Panc1 (cell line): Measurements from ENCODE around the gene MOG. TPM values are rescaled to one million over a fixed set of nuclear protein-coding genes. Genes with fewer than 3 reads are reported as not detected.

Experiments used
- ATAC-seq: fragments of 200-7000 bp; cut with Tn5 transposase; 2 replicates; pipeline ENCODE4 v1.9.1; 2020; ENCODE audit warnings: mild to moderate bottlenecking, moderate library complexity
- BruUV-seq: library from RNA; stranded (reverse); fragments of 400-500 nt; replicated peaks from 2 replicates; lab custom pipeline; 2021; lab: Mats Ljungman, UMichigan
- CTCF ChIA-PET: fragments of 300-600 bp; sonication (Branson Sonifier 250); formaldehyde crosslinking; loops from one replicate; lab custom pipeline; 2022; ENCODE audit warnings: antibody characterized with exemption; lab: Charles Lee
- POLR2A ChIA-PET: fragments of 300-600 bp; sonication (Branson Sonifier 250); formaldehyde crosslinking; loops from one replicate; lab custom pipeline; 2022; ENCODE audit warnings: antibody characterized with exemption; lab: Charles Lee
- DNase-seq: peaks from one replicate; pipeline ENCODE4 v3.0.0-alpha.2; 2010; ENCODE audit warnings: low read depth, low spot score
- H3K27ac ChIP-seq: 2 replicates; pipeline ENCODE4 v1.5.1; 2011; ENCODE audit warnings: mild to moderate bottlenecking, low read length, inconsistent platforms
- H3K27me3 ChIP-seq: fragments of 200-500 bp; sonication (Bioruptor generic); 2 replicates; pipeline ENCODE4 v1.6.0; 2014; ENCODE audit warnings: low read length, inconsistent platforms; ENCODE audit not compliant: control insufficient read depth, insufficient read depth
- H3K36me3 ChIP-seq: fragments of 200-500 bp; sonication (Bioruptor generic); 2 replicates; pipeline ENCODE4 v1.5.1; 2014; ENCODE audit warnings: inconsistent platforms, mild to moderate bottlenecking, low read length, moderate library complexity; ENCODE audit not compliant: control insufficient read depth, insufficient read depth
- H3K4me1 ChIP-seq: 2 replicates; pipeline ENCODE4 v1.5.1; 2011; ENCODE audit warnings: inconsistent platforms, mild to moderate bottlenecking, low read length, moderate library complexity; ENCODE audit not compliant: control insufficient read depth, insufficient read depth
- H3K4me3 ChIP-seq, 2 experiments: 2 replicates each; pipeline ENCODE4 v1.5.1; 2011 to 2012; ENCODE audit warnings: low read depth in 2 of 2, low read length in 2 of 2, mild to moderate bottlenecking in 2 of 2, inconsistent platforms in 1 of 2, moderate library complexity in 1 of 2
- H3K9me3 ChIP-seq: fragments of 200-500 bp; sonication (Bioruptor generic); 2 replicates; pipeline ENCODE4 v1.5.1; 2014; ENCODE audit warnings: low read depth, mild to moderate bottlenecking, inconsistent platforms, low read length, moderate library complexity; ENCODE audit not compliant: control insufficient read depth, insufficient read depth
- POLR2AphosphoS5 ChIP-seq: IDR thresholded peaks from 2 replicates; pipeline ENCODE4 v1.6.1; 2012; ENCODE audit warnings: mild to moderate bottlenecking, low read depth, low read length, moderate library complexity
- REST ChIP-seq, 2 experiments: IDR thresholded peaks; 2 replicates each; pipeline ENCODE4 v1.6.1; 2011 to 2012; ENCODE audit warnings: low read depth in 2 of 2, control low read depth in 1 of 2, low read length in 1 of 2, mild to moderate bottlenecking in 1 of 2, moderate library complexity in 1 of 2; ENCODE audit not compliant: insufficient read depth in 1 of 2
- SIN3A ChIP-seq: IDR thresholded peaks from 2 replicates; pipeline ENCODE4 v1.6.1; 2012; ENCODE audit warnings: low read depth, mild to moderate bottlenecking, low read length, moderate library complexity, borderline replicate concordance; ENCODE audit not compliant: insufficient read depth
- TCF7L2 ChIP-seq: IDR thresholded peaks from 2 replicates; pipeline ENCODE4 v1.6.1; 2011; ENCODE audit warnings: mild to moderate bottlenecking, low read depth, low read length, inconsistent platforms
- in situ Hi-C: cut with HindIII; loops from 2 replicates; pipeline ENCODE4 v1.10.0; 2016; ENCODE audit warnings: low sequenced_read_pairs, low pct_unique_long_range_greater_than_20kb
- intact Hi-C: fragments of 100-400 bp; cut with micrococcal nuclease; formaldehyde crosslinking; loops from one replicate; pipeline ENCODE4 v1.10.0; 2022; ENCODE audit not compliant: unreplicated experiment
- total RNA-seq: library from RNA; stranded (reverse); gene quantifications from one replicate; pipeline ENCODE4 v1.2.1, GENCODE V29; 2021; ENCODE audit not compliant: unreplicated experiment
- TF ChIP-seq, protein P1 (sequence below): fragments of 450-650 bp; IDR thresholded peaks from 2 replicates; pipeline ENCODE4 v1.5.1; 2017; ENCODE audit warnings: mild to moderate bottlenecking

The MOG gene
- total RNA-seq, 1 experiment from 2014 or later = not detected

GRCh38 chr6:29679962-29680361 lies 23.1 kb downstream of the MOG start:
- no peak overlapping the region for H3K27ac ChIP-seq
- POLR2A ChIA-PET = no interaction called here
- no TSS peak for BruUV-seq
- H3K36me3 ChIP-seq = no peaks in the 10 kb centered on the region
- H3K27me3 ChIP-seq = no peaks in the 10 kb centered on the region; the same call in 1 of the 2 replicates
- in situ Hi-C loops = no loop called here
- TF ChIP-seq POLR2AphosphoS5 (no peak), REST (IDR thresholded peaks at IDR 0.05; ENCODE audit: insufficient read depth in 1 of 2, low read depth in 2 of 2, low read length in 1 of 2) (no peak), TCF7L2 (no peak), SIN3A (no peak)
- TF ChIP-seq, protein P1, sequence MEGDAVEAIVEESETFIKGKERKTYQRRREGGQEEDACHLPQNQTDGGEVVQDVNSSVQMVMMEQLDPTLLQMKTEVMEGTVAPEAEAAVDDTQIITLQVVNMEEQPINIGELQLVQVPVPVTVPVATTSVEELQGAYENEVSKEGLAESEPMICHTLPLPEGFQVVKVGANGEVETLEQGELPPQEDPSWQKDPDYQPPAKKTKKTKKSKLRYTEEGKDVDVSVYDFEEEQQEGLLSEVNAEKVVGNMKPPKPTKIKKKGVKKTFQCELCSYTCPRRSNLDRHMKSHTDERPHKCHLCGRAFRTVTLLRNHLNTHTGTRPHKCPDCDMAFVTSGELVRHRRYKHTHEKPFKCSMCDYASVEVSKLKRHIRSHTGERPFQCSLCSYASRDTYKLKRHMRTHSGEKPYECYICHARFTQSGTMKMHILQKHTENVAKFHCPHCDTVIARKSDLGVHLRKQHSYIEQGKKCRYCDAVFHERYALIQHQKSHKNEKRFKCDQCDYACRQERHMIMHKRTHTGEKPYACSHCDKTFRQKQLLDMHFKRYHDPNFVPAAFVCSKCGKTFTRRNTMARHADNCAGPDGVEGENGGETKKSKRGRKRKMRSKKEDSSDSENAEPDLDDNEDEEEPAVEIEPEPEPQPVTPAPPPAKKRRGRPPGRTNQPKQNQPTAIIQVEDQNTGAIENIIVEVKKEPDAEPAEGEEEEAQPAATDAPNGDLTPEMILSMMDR = no peak
- no peaks in the 10 kb centered on the region for H3K9me3 ChIP-seq
- no peak for ATAC-seq
- no peaks in the 10 kb centered on the region for H3K4me1 ChIP-seq
- CTCF ChIA-PET = no interaction called here
- intact Hi-C loops = no loop called here
- no peak overlapping the region for H3K4me3 ChIP-seq
- DNase-seq = no peak

GRCh38 chr6:29680416-29680815 lies 23.5 kb downstream of the MOG start:
- DNase-seq = no peak
- no peak overlapping the region for H3K4me3 ChIP-seq
- intact Hi-C loops (no loop called here), in situ Hi-C loops (no loop called here)
- TF ChIP-seq SIN3A (no peak), TCF7L2 (no peak), POLR2AphosphoS5 (no peak), REST (IDR thresholded peaks at IDR 0.05; ENCODE audit: insufficient read depth in 1 of 2, low read depth in 2 of 2, low read length in 1 of 2) (no peak)
- TF ChIP-seq, protein P1 = no peak
- H3K9me3 ChIP-seq = no peaks in the 10 kb centered on the region
- POLR2A ChIA-PET = no interaction called here
- no peaks in the 10 kb centered on the region for H3K36me3 ChIP-seq
- CTCF ChIA-PET = no interaction called here
- H3K27ac ChIP-seq = no peak overlapping the region
- ATAC-seq = no peak
- H3K4me1 ChIP-seq = no peaks in the 10 kb centered on the region
- H3K27me3 ChIP-seq = no peaks in the 10 kb centered on the region; the same call in 1 of the 2 replicates
- BruUV-seq = no TSS peak
